Measurements from ENCODE around the gene ETDB.
"Not testable (repeated sequence)": the region's sequence is repeated elsewhere in the genome, so short reads cannot be mapped to it uniquely, and the experiment has no call there.

Gene ETDB
- total RNA-seq = 0 reads per million in 3 experiments

DNA sequence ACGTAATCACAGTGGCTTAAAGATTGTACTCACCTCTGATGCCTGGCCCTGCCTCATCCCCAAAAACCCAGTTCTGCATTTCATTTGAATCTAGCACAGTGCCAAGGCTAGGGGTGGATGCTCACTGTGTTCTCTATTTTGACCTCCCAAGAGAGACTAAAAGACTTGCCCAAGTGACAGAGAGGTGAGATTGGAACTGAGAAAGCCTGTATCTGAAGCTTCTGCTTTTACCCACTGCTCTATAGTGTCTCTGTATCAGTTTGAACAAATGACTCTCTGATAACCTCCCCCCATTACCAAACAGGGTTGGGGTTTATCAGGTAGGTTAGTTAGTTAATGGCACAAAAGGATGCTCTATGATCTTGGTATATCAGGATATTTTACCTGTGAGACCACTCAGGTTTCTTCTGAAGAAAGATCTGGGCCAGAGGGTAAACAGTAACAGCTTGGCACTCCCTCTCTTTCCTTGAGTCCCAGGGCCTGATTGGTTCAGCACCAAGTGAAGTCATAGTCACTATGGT lies at the start of gene ETDB:
Gene ETDB, minus strand, starts transcription at position 471 of the 521 bp plus-strand sequence. CDS start 1,265 bp downstream, outside the sequence.
- DNase-seq = not testable (repeated sequence)

DNA sequence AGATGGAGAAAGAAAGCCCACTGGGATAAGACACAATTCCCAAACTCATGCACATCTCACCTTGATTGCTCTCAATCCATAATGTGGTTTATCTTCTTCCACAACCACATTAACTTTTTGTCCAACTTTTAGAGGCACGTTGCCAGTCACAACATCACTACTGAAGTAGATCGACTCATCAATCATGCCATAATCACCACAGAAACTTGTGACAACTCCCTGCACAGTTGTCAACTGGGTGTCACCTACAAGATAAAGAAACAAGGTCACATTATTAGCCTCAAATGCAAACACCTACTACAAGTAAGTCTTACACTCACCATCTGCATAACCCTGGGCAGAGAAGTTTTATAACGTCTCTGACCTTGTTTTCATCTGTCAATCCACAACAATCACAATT lies 49.2 kb upstream of the ETDB start:
- DNase-seq = not testable (repeated sequence)

- no peak for DNase-seq
Measured at GRCh38 chrX:135168486-135168885, 48.2 kb upstream of the ETDB start.

GRCh38 chrX:135154688-135155087 lies 34.4 kb upstream of the ETDB start:
- not testable (repeated sequence) for DNase-seq

GRCh38 chrX:135126145-135126544 lies 5.8 kb upstream of the ETDB start:
- DNase-seq = not testable (repeated sequence)

- DNase-seq = not testable (repeated sequence)
Measured at GRCh38 chrX:135116064-135116463, 4.3 kb downstream of the ETDB start.

DNA sequence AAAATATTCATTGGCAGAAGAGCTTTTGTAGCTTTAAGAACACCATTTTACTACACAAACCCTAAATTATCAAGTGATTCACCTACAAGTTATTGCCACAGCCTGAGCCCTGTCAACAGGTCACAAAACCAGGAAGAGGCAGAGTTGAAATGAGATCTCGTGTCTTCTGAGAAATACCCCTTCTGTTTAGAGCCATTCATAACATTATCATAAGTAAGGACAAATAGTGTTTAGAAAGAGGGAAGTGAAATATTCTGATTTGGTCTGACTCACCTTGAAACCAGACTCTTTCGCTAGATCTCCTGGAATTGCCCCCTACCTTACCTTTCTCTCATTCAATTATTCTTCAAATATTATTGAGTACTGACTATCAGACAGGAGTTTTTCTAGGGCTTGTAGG lies 5.9 kb downstream of the ETDB start:
- DNase-seq = no peak

DNA sequence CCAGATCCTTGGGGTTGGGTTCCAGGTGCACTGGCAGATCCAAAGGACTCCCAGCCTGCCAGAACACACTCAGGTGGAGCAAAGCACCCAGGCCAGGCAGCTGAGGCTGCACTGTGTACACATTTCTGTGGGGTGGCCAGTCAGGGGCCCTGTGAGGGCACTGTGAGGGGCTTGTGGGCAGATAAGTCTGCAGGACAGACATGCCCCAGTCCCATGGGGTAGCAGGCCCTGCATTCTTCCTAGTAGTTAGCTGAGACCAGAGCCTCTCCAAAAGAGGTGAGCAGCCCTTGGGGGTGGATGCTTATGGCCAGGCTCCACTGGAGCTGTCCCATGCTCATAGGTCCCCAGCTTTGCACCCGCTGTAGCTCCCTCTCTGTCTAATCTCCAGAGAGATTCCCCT lies 7.6 kb downstream of the ETDB start:
- DNase-seq = no peak

DNA sequence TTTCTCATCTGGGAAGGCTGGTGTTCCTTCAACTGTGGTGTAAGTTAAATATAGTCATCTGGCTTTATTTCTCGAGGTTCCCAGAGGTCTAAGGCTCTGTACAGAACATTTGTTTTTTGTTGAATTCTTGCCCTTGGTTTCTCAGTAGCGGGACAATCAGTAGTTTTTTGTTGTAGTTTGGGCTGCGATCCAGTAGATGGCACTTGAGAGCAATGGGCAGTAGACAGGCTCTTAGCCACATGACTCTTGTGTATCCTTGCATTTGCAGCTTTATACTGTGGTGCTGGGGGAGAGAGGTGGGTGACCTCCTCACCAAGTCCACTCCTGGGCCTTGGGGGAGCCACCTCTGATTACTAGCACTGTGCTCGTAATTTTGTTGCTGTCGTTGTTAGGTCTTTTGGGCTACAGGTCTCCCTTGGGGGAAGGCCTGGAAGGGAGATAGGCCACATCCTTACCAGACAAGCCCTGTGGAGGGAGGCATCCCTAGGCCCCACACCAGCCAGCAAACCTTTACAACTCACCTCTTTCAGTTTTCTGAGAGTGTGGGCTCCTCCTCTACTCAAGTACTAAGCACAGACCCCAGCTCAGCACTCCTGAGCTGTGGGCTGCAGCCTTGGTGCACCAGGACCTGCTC lies 8.1 kb downstream of the ETDB start:
- peak; percentile 19 for DNase-seq

GRCh38 chrX:135109554-135109953 lies 10.8 kb downstream of the ETDB start:
- DNase-seq = no peak

DNA sequence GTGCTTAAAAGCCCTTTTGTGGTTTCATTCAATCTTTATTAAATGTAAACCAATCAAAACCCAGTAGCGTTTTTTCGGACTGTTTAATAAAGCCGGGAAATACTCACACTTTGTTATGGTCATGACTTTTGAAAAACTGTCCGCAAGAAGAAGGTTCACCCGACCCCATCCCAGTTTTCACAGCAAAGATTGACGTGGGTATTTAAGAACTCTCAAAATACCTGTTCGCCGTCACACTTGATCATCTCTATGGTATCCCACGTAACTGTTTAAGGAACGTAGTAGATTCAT lies 20.9 kb downstream of the ETDB start:
- no peak for DNase-seq

DNA sequence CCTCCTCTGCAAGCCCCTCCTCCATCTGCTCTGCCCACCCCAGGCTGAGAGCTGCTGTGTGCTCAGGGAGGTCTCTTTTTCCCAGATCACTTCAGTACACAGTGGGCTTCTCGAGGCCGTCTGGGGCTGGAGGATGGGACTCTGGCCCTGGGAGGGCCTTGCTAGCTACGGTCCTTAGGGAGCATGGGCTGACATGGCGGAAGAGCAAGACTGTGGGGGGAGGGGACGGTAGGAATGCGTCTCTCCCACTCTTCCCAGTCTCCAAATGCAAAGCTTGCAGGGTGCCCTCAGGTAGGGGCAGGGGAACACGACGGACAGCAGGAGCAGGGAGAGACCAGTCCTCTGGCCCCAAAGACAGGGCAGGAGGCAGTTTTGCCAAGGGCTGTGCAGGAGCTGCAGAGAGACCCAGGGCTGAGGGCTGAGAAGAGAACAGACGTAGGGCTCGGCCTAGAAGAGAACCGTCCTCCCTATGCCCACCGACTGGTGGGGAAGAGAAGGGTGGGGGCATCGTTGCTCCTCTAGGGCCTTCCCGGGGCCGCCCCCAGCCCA lies 23.1 kb downstream of the ETDB start:
- DNase-seq = not testable (repeated sequence)

- DNase-seq = no peak
Measured at GRCh38 chrX:135095715-135096114, 24.6 kb downstream of the ETDB start.

DNA sequence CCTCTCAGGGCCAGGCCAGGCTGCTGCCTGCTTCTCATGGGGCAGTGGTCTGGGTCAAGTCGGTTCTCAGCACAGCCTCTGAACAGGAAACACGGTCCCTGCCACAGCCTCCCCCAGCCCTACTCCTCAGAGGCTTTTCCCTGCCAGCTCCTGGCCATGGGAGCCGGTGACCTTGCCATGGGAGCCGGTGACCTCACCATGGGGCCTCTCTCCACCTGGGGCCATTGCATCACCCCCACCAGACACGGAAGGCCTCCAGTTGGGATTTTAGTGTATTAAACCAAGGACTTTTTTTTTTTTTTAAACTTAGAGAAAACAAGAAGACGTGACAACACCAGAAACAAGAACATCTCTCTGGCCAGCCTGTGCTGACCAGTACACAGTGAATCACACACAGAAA lies 25.6 kb downstream of the ETDB start:
- DNase-seq = no peak

DNA sequence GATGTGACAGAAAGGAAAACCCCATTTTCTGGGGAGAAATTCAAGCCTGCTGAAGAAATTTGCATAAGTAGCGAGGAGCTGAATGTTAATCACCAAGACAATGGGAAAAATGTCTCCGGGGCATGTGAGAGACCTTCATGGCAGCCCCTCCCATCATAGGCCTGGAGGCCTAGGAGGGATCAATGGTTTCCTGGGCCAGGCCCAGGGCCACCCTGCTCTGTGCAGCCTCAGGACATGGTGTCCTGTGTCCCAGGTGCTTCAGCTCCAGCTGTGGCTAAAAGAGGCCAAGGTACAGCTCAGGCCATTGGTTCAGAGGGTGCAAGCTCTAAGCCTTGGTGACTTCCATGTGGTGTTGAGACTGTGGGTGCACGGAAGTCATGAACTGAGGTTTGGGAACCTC lies 31.2 kb downstream of the ETDB start:
- no peak for DNase-seq

DNA sequence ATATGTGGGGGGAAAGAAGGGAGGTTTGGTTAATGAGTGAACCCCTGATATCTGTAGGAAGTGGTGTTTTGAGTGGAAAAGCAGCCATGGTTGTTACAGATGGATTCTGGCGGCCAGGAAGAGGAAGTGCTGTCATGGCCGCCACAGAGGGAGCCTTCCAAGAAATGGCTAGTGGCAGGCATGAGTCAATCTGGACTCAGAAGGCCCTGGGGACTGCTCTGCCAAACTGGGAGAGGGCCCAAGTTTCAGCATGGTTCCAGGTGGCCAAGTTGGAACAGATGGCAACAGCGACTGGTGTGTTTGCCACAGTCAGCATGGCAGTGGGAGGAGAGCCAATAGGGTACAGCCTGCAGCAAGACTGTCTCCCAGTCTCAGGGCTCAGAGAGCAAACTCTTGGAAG lies 32.5 kb downstream of the ETDB start:
- no peak for DNase-seq

GRCh38 chrX:135086197-135086854 lies 34.0 kb downstream of the ETDB start:
- DNase-seq = peak; percentile 54

GRCh38 chrX:135081693-135082404 lies 38.5 kb downstream of the ETDB start:
- no peak for DNase-seq
